Neuronal stem cell (in vitro differentiated cells): ENCODE results near the gene PNPLA7.
A peak's percentile ranks its signal among the peaks of the same experiment; 100 is the strongest.

Source experiments
- DNase-seq: peaks from one replicate; pipeline ENCODE4 v3.0.0-alpha.2; 2013; ENCODE audit warnings: low spot score
- H2AFZ ChIP-seq: one replicate; pipeline ENCODE4 v1.6.1; 2013; ENCODE audit warnings: mild to moderate bottlenecking, low read length, inconsistent platforms
- H2AK5ac ChIP-seq: 2 replicates; pipeline ENCODE4 v1.6.1; 2013; ENCODE audit warnings: low read depth, mild to moderate bottlenecking, inconsistent platforms, low read length, moderate library complexity, mixed read lengths
- H2BK120ac ChIP-seq: 2 replicates; pipeline ENCODE4 v1.6.1; 2013; ENCODE audit warnings: low read depth, mild to moderate bottlenecking, inconsistent platforms, low read length, moderate library complexity, mixed read lengths
- H2BK12ac ChIP-seq: one replicate; pipeline ENCODE4 v1.6.1; 2013; ENCODE audit warnings: low read length, inconsistent platforms
- H2BK15ac ChIP-seq: 2 replicates; pipeline ENCODE4 v1.6.1; 2013; ENCODE audit warnings: mild to moderate bottlenecking, low read length, inconsistent platforms, mixed read lengths
- H2BK5ac ChIP-seq: one replicate; pipeline ENCODE4 v1.6.1; 2013; ENCODE audit warnings: inconsistent platforms, mild to moderate bottlenecking, low read length, moderate library complexity
- H3K14ac ChIP-seq: one replicate; pipeline ENCODE4 v1.6.1; 2013; ENCODE audit warnings: low read length, inconsistent platforms
- H3K18ac ChIP-seq: 2 replicates; pipeline ENCODE4 v1.6.1; 2013; ENCODE audit warnings: low read length, inconsistent platforms
- H3K23ac ChIP-seq: 2 replicates; pipeline ENCODE4 v1.6.1; 2013; ENCODE audit warnings: low read depth, mild to moderate bottlenecking, mixed read lengths, low read length, inconsistent platforms; ENCODE audit not compliant: poor library complexity
- H3K27ac ChIP-seq: replicated peaks from 3 replicates; pipeline ENCODE4 v1.5.1; 2013; ENCODE audit warnings: low read length, inconsistent platforms
- H3K27me3 ChIP-seq, 3 experiments: 2 replicates each; pipeline ENCODE4 v1.6.1; 2013; ENCODE audit warnings: low read length in 3 of 3, mild to moderate bottlenecking in 2 of 3, inconsistent platforms in 1 of 3, low read depth in 1 of 3, mixed read lengths in 1 of 3, moderate library complexity in 1 of 3; ENCODE audit not compliant: control insufficient read depth in 3 of 3, insufficient read depth in 3 of 3
- H3K36me3 ChIP-seq, 2 donors: replicated peaks in 1 of 2; 2 replicates each; pipeline ENCODE4 v1.6.1; 2013; ENCODE audit warnings: low read length in 2 of 2; ENCODE audit not compliant: control insufficient read depth in 2 of 2, insufficient read depth in 2 of 2
- H3K4ac ChIP-seq: 2 replicates; pipeline ENCODE4 v1.6.1; 2013; ENCODE audit warnings: inconsistent platforms, mild to moderate bottlenecking, low read length, moderate library complexity
- H3K4me1 ChIP-seq, 2 donors: 1 replicate in 1 of 2; 2 replicates in 1 of 2; pipeline ENCODE4 v1.6.1; 2013; ENCODE audit warnings: low read length in 2 of 2, low read depth in 1 of 2; ENCODE audit not compliant: control insufficient read depth in 2 of 2, insufficient read depth in 1 of 2
- H3K4me2 ChIP-seq: one replicate; pipeline ENCODE4 v1.6.1; 2013; ENCODE audit warnings: mild to moderate bottlenecking, low read length, inconsistent platforms; ENCODE audit not compliant: insufficient read depth, poor library complexity, severe bottlenecking
- H3K4me3 ChIP-seq, 2 donors: 2 replicates each; pipeline ENCODE4 v1.5.1; 2013; ENCODE audit warnings: low read length in 2 of 2, mild to moderate bottlenecking in 2 of 2, inconsistent platforms in 1 of 2, moderate library complexity in 1 of 2
- H3K79me1 ChIP-seq: one replicate; pipeline ENCODE4 v1.6.1; 2013; ENCODE audit warnings: low read depth, mild to moderate bottlenecking, inconsistent platforms, low read length, moderate library complexity
- H3K9ac ChIP-seq: one replicate; pipeline ENCODE4 v1.6.1; 2013; ENCODE audit warnings: mild to moderate bottlenecking, low read depth, low read length, inconsistent platforms; ENCODE audit not compliant: poor library complexity
- H3K9me3 ChIP-seq, 2 donors: replicated peaks in 1 of 2; 2 replicates each; pipeline versions ENCODE3 to v1.6.1; 2013; ENCODE audit warnings: low read length in 2 of 2, mild to moderate bottlenecking in 2 of 2, inconsistent platforms in 1 of 2, low read depth in 1 of 2, mixed read lengths in 1 of 2, moderate library complexity in 1 of 2; ENCODE audit not compliant: control insufficient read depth in 2 of 2, insufficient read depth in 1 of 2
- H4K8ac ChIP-seq: one replicate; pipeline ENCODE4 v1.6.1; 2013; ENCODE audit warnings: low read depth, mild to moderate bottlenecking, inconsistent platforms, low read length, moderate library complexity
- H4K91ac ChIP-seq: one replicate; pipeline ENCODE4 v1.6.1; 2013; ENCODE audit warnings: low read length, low read depth, mild to moderate bottlenecking, inconsistent platforms; ENCODE audit not compliant: poor library complexity
- WGBS, 2 donors: extraction: QIAGEN DNeasy Blood & Tissue Kit; methylation state at CpG; one replicate each; pipeline ENCODE4 v1.1.7; 2013; ENCODE audit warnings: missing lambda C conversion rate in 2 of 2, mixed read lengths in 1 of 2; ENCODE audit not compliant: insufficient read length in 2 of 2, insufficient replicate concordance in 1 of 2; ENCODE audit errors: extremely low coverage in 2 of 2; 5-methylcytosine and 5-hydroxymethylcytosine counted together

The PNPLA7 gene

GRCh38 chr9:137499858-137500661, 50.1 kb downstream of the PNPLA7 start:
- H3K27ac ChIP-seq: no peak overlapping the region
- WGBS, 2 donors: no CpG with 5 or more reads among the region's 36 CpGs

GRCh38 chr9:137499416-137499815, 50.8 kb downstream of the PNPLA7 start:
- Histone ChIP-seq H3K4me2 (no peak overlapping the region), H2BK15ac (no peak overlapping the region), H3K14ac (no peak overlapping the region), H3K4me1 (no peaks in the 10 kb centered on the region), H3K79me1 (no peaks in the 10 kb centered on the region), H2AFZ (no peak overlapping the region), H4K8ac (no peak overlapping the region), H3K23ac (no peak overlapping the region), H2BK5ac (no peak overlapping the region), H3K27me3 (no peaks in the 10 kb centered on the region), H3K4ac (no peak overlapping the region), H3K36me3 (no peaks in the 10 kb centered on the region), H2BK120ac (no peak overlapping the region), H3K9me3 (peaks cover 0 to 9% of the 10 kb centered on the region in 2 donors), H4K91ac (no peak overlapping the region), H3K9ac (peak overlapping the region; percentile 73), H3K27ac (no peak overlapping the region), H2BK12ac (no peak overlapping the region), H3K4me3 (no peak overlapping the region), H3K18ac (peak overlapping the region; percentile 44), H2AK5ac (no peak overlapping the region)
- no peak for DNase-seq
- no CpG with 5 or more reads among the region's 16 CpGs for WGBS, 2 donors

More at GRCh38 chr9:137499858-137500661, 50.1 kb downstream of the PNPLA7 start:
- no peak overlapping the region for H4K91ac ChIP-seq
- peak overlapping the region; percentile 48 for H3K18ac ChIP-seq
- H2BK15ac ChIP-seq: no peak overlapping the region
- no peak overlapping the region for H2BK12ac ChIP-seq
- H3K14ac ChIP-seq: peak overlapping the region; percentile 31
- H3K9ac ChIP-seq: peak overlapping the region; percentile 3
- no peak overlapping the region for H3K4me3 ChIP-seq
- H4K8ac ChIP-seq: no peak overlapping the region
- peaks cover 0 to 9% of the 10 kb centered on the region in 2 donors for H3K9me3 ChIP-seq
- no peak overlapping the region for H2AFZ ChIP-seq
- no peak overlapping the region for H3K4me2 ChIP-seq
- peak overlapping the region; percentile 27 for H2AK5ac ChIP-seq
- no peaks in the 10 kb centered on the region for H3K27me3 ChIP-seq
- H3K36me3 ChIP-seq: no peaks in the 10 kb centered on the region
- DNase-seq: no peak
- H3K79me1 ChIP-seq: no peaks in the 10 kb centered on the region
- no peaks in the 10 kb centered on the region for H3K4me1 ChIP-seq
- H3K23ac ChIP-seq: peak overlapping the region; percentile 43
- H3K4ac ChIP-seq: peak overlapping the region; percentile 11
- H2BK120ac ChIP-seq: no peak overlapping the region
- H2BK5ac ChIP-seq: peak overlapping the region; percentile 75

- Histone ChIP-seq H3K23ac (peak overlapping the region; percentile 16), H3K36me3 (no peaks in the 10 kb centered on the region), H4K8ac (no peak overlapping the region), H3K4me1 (no peaks in the 10 kb centered on the region), H3K79me1 (no peaks in the 10 kb centered on the region), H2BK120ac (no peak overlapping the region), H3K27ac (no peak overlapping the region), H3K14ac (no peak overlapping the region), H2AK5ac (no peak overlapping the region), H3K27me3 (no peaks in the 10 kb centered on the region), H2AFZ (no peak overlapping the region), H2BK5ac (no peak overlapping the region), H3K18ac (no peak overlapping the region), H3K4me3 (peak overlapping the region in 1 of 2 donors; percentile 23), H3K9me3 (peaks cover 0 to 9% of the 10 kb centered on the region in 2 donors), H2BK15ac (no peak overlapping the region), H4K91ac (no peak overlapping the region), H2BK12ac (no peak overlapping the region), H3K4ac (no peak overlapping the region), H3K9ac (peak overlapping the region; percentile 73), H3K4me2 (no peak overlapping the region)
- WGBS, 2 donors: no CpG with 5 or more reads among the region's 16 CpGs
- no peak for DNase-seq
Observed at GRCh38 chr9:137498720-137499150, 51.5 kb downstream of the PNPLA7 start.

GRCh38 chr9:137497921-137498719, 52.1 kb downstream of the PNPLA7 start:
- Histone ChIP-seq H3K23ac (peak overlapping the region; percentile 16), H2AFZ (no peak overlapping the region), H3K18ac (peak overlapping the region; percentile 28), H3K79me1 (no peaks in the 10 kb centered on the region), H2BK5ac (no peak overlapping the region), H2BK120ac (no peak overlapping the region), H4K8ac (no peak overlapping the region), H2BK15ac (peak overlapping the region; percentile 58), H3K4me2 (no peak overlapping the region), H4K91ac (no peak overlapping the region), H2BK12ac (no peak overlapping the region), H3K36me3 (no peaks in the 10 kb centered on the region), H2AK5ac (peak overlapping the region; percentile 63), H3K9me3 (peaks cover under 1 to 11% of the 10 kb centered on the region in 2 donors), H3K27me3 (no peaks in the 10 kb centered on the region), H3K4me3 (no peak overlapping the region), H3K4ac (peak overlapping the region; percentile 37), H3K9ac (peak overlapping the region; percentile 70), H3K14ac (peak overlapping the region; percentile 56), H3K4me1 (no peaks in the 10 kb centered on the region), H3K27ac (no peak overlapping the region)
- WGBS, 2 donors: no CpG with 5 or more reads among the region's 36 CpGs
- DNase-seq: no peak
